SU-DHL-6 (cell line): ENCODE measurements around the gene GPRC5B.

Source experiments
- H2AFZ ChIP-seq: fragments of 200-600 bp; sonication (generic); 2 replicates; pipeline ENCODE4 v1.6.1; 2014; ENCODE audit warnings: low read depth, mild to moderate bottlenecking, moderate library complexity, mixed read lengths, antibody characterized with exemption, low read length; ENCODE audit not compliant: severe bottlenecking
- H3F3A ChIP-seq: fragments of 200-600 bp; shearing (Covaris generic); 2 replicates; pipeline ENCODE4 v1.6.0; 2016; ENCODE audit warnings: antibody characterized with exemption, mild to moderate bottlenecking; ENCODE audit not compliant: insufficient read depth
- H3K27ac ChIP-seq: fragments of 200-600 bp; sonication (generic); 2 replicates; pipeline ENCODE4 v1.5.1; 2016; ENCODE audit warnings: low read depth, mild to moderate bottlenecking, low read length, moderate library complexity, mixed read lengths
- H3K27me3 ChIP-seq: fragments of 200-600 bp; sonication (generic), shearing (Covaris generic); 2 replicates; pipeline ENCODE4 v1.6.0; 2014; ENCODE audit warnings: mild to moderate bottlenecking, low read length
- H3K36me3 ChIP-seq: fragments of 200-600 bp; sonication (generic); 2 replicates; pipeline ENCODE4 v1.6.1; 2014; ENCODE audit warnings: mild to moderate bottlenecking, low read length, mixed read lengths
- H3K4me2 ChIP-seq: fragments of 300-600, 200-600 bp; shearing (Covaris generic), sonication (generic); 2 replicates; pipeline ENCODE4 v1.6.0; 2014; ENCODE audit warnings: low read length, low read depth, mild to moderate bottlenecking; ENCODE audit not compliant: poor library complexity, severe bottlenecking
- H3K4me3 ChIP-seq: fragments of 200-600 bp; sonication (generic); 2 replicates; pipeline ENCODE4 v1.5.1; 2014; ENCODE audit warnings: antibody characterized with exemption, low read length, mild to moderate bottlenecking, mixed read lengths; ENCODE audit not compliant: insufficient read depth, poor library complexity, severe bottlenecking
- H3K79me2 ChIP-seq: fragments of 200-600 bp; sonication (generic); 2 replicates; pipeline ENCODE4 v1.6.1; 2014; ENCODE audit warnings: mild to moderate bottlenecking, low read length, moderate library complexity; ENCODE audit not compliant: insufficient read depth
- H3K9ac ChIP-seq: fragments of 200-600 bp; sonication (generic); 2 replicates; pipeline ENCODE4 v1.7.0; 2014; ENCODE audit warnings: mild to moderate bottlenecking, low read length
- H3K9me2 ChIP-seq: fragments of 200-600 bp; sonication (generic); replicated peaks from 2 replicates; pipeline ENCODE4 v1.6.1; 2014; ENCODE audit warnings: low read length; ENCODE audit not compliant: insufficient read depth
- H3K9me3 ChIP-seq: fragments of 200-600 bp; sonication (generic); 2 replicates; pipeline ENCODE4 v1.6.1; 2014; ENCODE audit warnings: low read length, mixed read lengths; ENCODE audit not compliant: insufficient read depth
- H4K20me1 ChIP-seq: fragments of 200-600 bp; sonication (generic); 2 replicates; pipeline ENCODE4 v1.6.1; 2014; ENCODE audit warnings: low read depth, mild to moderate bottlenecking, antibody characterized with exemption, low read length, moderate library complexity, mixed read lengths
- EZH2phosphoT487 ChIP-seq: fragments of 200-600 bp; sonication (generic), shearing (Covaris generic); conservative IDR thresholded peaks from 2 replicates; pipeline ENCODE4 v1.6.1; 2018; ENCODE audit warnings: mild to moderate bottlenecking, antibody characterized with exemption, low read length, moderate library complexity, mixed read lengths
- TF ChIP-seq, protein P1 (sequence below): fragments of 200-600 bp; sonication (generic); IDR thresholded peaks from one replicate; pipeline ENCODE4 v1.5.1; 2017; ENCODE audit warnings: antibody characterized with exemption, mild to moderate bottlenecking, low read length, moderate library complexity; ENCODE audit not compliant: insufficient read depth, poor library complexity, severe bottlenecking

GPRC5B gene

DNA sequence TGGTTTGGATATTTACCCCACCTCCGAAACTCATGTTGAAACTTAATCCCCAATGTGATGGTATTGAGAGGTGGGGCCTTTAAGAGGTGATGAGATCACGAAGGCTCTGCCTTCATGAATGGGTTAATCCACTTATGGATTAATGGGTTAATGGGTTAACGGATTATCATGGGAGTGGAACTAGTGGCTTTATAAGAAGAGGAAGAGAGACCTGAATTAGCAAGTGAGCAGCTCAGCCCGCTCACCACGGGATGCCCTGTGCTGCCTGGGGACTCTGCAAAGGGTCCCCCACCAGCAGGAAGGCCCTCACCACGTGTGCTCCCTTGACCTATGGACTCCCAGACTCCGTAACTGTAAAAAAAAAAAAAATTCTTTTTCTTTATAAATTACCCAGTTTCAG lies 16.5 kb upstream of the GPRC5B start:
- Histone ChIP-seq H4K20me1 (no peaks in the 10 kb centered on the region), H3F3A (no peaks in the 10 kb centered on the region), H3K79me2 (no peaks in the 10 kb centered on the region), H3K9me2 (no peaks in the 10 kb centered on the region), H3K36me3 (no peaks in the 10 kb centered on the region), H2AFZ (no peak overlapping the region), H3K27me3 (no peaks in the 10 kb centered on the region), H3K9ac (no peak overlapping the region), H3K4me2 (no peak overlapping the region), H3K4me3 (no peak overlapping the region), H3K9me3 (no peaks in the 10 kb centered on the region), H3K27ac (no peak overlapping the region)
- TF ChIP-seq, protein P1, sequence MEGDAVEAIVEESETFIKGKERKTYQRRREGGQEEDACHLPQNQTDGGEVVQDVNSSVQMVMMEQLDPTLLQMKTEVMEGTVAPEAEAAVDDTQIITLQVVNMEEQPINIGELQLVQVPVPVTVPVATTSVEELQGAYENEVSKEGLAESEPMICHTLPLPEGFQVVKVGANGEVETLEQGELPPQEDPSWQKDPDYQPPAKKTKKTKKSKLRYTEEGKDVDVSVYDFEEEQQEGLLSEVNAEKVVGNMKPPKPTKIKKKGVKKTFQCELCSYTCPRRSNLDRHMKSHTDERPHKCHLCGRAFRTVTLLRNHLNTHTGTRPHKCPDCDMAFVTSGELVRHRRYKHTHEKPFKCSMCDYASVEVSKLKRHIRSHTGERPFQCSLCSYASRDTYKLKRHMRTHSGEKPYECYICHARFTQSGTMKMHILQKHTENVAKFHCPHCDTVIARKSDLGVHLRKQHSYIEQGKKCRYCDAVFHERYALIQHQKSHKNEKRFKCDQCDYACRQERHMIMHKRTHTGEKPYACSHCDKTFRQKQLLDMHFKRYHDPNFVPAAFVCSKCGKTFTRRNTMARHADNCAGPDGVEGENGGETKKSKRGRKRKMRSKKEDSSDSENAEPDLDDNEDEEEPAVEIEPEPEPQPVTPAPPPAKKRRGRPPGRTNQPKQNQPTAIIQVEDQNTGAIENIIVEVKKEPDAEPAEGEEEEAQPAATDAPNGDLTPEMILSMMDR = no peak
- no peak for TF ChIP-seq EZH2phosphoT487

DNA sequence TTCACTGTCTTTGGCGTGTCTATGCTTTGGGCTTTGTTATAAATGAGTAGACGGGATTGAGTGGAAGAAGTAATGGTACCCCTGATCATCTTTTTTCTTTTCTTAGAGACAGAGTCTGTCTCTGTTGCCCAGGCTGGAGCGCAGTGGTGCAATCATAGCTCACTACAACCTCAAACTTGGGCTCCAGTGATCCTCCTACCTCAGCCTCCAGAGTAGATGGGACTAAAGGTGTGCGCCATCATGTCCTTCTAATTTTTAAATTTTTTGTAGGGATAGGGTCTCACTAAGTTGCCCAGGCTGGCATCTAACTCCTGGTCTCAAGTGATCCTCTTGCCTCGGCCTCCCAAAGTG lies 14.9 kb upstream of the GPRC5B start:
- Histone ChIP-seq H3K36me3 (no peaks in the 10 kb centered on the region), H3K27ac (no peak overlapping the region), H3K4me3 (no peak overlapping the region), H4K20me1 (no peaks in the 10 kb centered on the region), H3K27me3 (no peaks in the 10 kb centered on the region), H3K9me3 (no peaks in the 10 kb centered on the region), H3K79me2 (no peaks in the 10 kb centered on the region), H3F3A (no peaks in the 10 kb centered on the region), H3K4me2 (no peak overlapping the region), H3K9me2 (no peaks in the 10 kb centered on the region), H3K9ac (no peak overlapping the region), H2AFZ (no peak overlapping the region)
- no peak for TF ChIP-seq EZH2phosphoT487
- TF ChIP-seq, protein P1 = no peak

DNA sequence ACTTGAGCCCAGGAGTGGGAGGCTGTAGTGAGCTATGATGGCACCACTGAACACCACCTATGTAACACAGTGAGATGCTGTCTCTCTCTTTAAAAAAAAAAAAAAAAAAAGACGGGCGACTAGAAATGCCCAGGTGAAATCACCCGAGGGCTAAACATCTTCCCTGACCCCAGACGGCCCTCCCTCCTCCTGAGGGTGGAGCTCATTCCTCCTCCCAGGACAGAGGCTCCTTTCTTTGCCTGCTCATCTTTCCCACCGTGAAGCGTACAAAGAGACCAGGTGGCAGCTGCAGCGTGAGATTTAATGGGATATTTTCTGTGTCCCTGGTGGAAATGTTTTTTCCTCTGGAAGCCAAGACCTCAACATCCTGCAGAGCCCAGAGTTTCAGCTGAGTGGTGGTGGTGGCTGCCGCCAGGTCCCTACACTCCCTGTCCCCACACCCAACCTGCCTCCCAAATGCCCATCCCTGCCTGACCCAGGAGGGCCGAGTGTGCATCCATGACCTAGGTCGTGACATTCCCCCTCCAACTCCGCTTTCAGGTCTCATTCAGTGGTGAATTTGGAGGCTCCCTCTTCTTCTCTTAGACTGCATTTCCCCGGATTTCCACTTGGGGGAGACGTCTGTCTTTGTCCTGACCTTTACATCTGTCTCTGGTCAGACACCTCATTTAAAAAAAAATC lies 14.4 kb upstream of the GPRC5B start:
- H3K79me2 ChIP-seq = no peaks in the 10 kb centered on the region
- H3K27ac ChIP-seq = no peak overlapping the region
- no peaks in the 10 kb centered on the region for H3K27me3 ChIP-seq
- H3K36me3 ChIP-seq = no peaks in the 10 kb centered on the region
- H2AFZ ChIP-seq = no peak overlapping the region
- no peak overlapping the region for H3K4me3 ChIP-seq
- H4K20me1 ChIP-seq = no peaks in the 10 kb centered on the region
- TF ChIP-seq, protein P1 = peak; percentile 68
- no peak for TF ChIP-seq EZH2phosphoT487
- no peaks in the 10 kb centered on the region for H3K9me3 ChIP-seq
- no peak overlapping the region for H3K4me2 ChIP-seq
- no peaks in the 10 kb centered on the region for H3K9me2 ChIP-seq
- no peaks in the 10 kb centered on the region for H3F3A ChIP-seq
- H3K9ac ChIP-seq = no peak overlapping the region
